ENCODE results near the gene CDC42EP3. TPM values are rescaled to one million over a fixed set of nuclear protein-coding genes. Genes with fewer than 3 reads are reported as not detected.

Gene CDC42EP3
- total RNA-seq, 1 donor from 2014 or later = 3.2 TPM

DNA sequence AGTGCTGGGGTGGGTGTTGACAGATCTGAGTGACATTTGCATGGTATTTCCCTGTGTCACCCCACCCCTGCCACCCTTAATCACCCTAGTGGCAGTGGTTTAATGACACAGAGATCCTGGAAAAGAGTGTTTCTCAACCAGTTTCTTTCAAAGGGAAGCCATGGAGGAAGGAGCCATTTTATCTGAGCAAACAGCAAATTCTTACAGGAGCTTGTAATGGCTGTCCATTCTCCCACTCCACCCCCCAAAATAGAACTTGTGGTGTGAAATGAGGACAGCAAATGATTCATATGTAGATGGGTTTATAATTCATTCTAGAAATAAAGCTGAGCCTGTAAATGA lies 51.5 kb downstream of the CDC42EP3 start:
- DNase-seq (ENCODE audit: low read depth in 2 of 2) = no peak

GRCh38 chr2:37619230-37619958 lies 52.0 kb downstream of the CDC42EP3 start:
- no peak for DNase-seq (ENCODE audit: low read depth in 2 of 2)

GRCh38 chr2:37618326-37618725 lies 53.1 kb downstream of the CDC42EP3 start:
- DNase-seq (ENCODE audit: low read depth in 2 of 2) = no peak

- DNase-seq (ENCODE audit: low read depth in 2 of 2) = no peak
Measured at GRCh38 chr2:37617119-37617892, 54.1 kb downstream of the CDC42EP3 start.

DNA sequence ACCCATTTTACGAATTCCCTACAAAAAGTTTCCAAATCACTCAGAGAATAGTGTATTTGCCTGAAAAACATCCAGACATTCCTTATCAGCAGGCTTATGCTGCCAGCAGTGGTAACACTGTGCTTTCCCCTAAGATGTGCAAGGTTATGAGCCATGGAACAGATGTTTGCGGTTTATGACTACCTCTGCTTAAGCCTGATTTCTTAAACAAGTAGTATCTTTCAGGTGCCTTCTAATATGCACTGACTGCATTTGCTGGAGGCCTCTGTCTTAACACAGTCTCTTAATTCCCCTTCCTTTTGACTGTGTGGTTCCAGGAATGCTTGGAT lies 54.8 kb downstream of the CDC42EP3 start:
- DNase-seq (ENCODE audit: low read depth in 2 of 2) = peak in 1 of 2 donors; percentile 71

- peak in 1 of 2 donors; percentile 41 for DNase-seq (ENCODE audit: low read depth in 2 of 2)
Measured at GRCh38 chr2:37615804-37616676, 55.4 kb downstream of the CDC42EP3 start.

GRCh38 chr2:37614061-37614738 lies 57.2 kb downstream of the CDC42EP3 start:
- peak in 1 of 2 donors; percentile 93 for DNase-seq (ENCODE audit: low read depth in 2 of 2)

DNA sequence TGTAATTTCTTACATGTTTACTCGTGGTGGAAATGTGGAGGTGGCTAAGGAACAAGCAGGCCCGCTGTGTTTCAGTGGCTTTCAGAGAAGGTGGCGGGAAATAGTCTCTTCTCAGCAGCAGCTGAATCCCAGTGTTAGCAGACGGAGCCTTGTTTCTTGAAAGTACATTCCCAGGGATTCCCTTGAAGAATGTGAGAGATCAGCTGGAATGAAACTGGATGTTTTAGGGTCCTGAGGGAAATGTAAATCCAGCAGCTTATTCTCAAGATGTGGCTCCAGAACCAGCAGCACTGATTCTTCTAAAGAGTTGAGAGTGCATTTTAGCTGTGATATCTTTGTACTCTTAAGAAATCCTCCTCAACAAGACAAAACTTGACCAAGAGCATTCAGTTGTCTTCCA lies 59.1 kb downstream of the CDC42EP3 start:
- DNase-seq (ENCODE audit: low read depth in 2 of 2) = no peak

DNA sequence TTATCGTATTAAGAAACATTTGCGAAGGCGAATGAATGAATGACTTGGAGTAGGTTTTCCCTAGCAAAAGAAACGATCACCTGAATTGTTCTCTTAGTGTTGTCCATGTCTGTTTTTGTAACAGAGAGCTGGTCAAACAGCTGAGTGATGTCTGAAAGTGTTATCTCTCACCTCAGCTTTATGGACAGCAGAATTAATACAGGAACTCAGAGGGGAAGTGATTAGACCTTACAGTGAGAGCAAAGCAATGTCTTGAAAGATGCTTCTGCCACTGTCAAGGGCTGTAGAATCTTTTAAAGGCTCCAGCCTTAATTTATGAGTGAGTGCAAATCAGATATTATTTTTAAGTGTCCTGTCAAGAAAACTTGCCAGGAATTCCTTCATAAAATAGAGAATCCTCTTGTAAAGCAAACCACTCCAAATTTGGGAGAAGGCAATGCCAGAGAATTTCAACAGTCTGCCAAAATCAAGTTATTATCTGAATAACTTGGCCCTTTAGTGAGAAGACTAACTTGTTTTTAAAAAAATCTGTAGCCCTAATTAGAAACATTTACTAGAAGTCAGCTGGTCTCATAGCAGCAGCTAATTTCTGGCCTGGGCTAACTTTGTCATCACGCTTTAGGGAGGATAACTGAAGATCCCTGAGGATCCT lies 60.7 kb downstream of the CDC42EP3 start:
- no peak for DNase-seq (ENCODE audit: low read depth in 2 of 2)

GRCh38 chr2:37609782-37610181 lies 61.7 kb downstream of the CDC42EP3 start:
- peak in 1 of 2 donors; percentile 43 for DNase-seq (ENCODE audit: low read depth in 2 of 2)

DNA sequence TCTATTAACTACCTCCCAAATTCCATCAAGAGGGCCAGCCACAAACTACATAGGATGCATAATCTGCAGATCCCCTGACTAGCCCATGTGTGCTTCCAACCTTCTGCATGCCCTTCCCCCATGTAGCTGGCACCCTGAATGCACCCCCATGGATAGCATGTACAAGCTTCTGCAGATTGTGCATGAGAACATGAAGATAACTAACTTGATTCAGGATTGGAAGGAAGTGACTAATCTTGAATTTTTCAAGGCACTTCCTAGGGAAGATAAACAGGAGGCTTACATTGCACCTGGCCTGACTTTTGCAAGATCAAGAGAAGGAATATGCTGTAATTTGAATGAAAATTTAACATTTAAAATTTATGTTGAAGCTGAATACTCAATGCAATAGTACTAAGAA lies 66.7 kb downstream of the CDC42EP3 start:
- peak in 1 of 2 donors; percentile 86 for DNase-seq (ENCODE audit: low read depth in 2 of 2)

DNA sequence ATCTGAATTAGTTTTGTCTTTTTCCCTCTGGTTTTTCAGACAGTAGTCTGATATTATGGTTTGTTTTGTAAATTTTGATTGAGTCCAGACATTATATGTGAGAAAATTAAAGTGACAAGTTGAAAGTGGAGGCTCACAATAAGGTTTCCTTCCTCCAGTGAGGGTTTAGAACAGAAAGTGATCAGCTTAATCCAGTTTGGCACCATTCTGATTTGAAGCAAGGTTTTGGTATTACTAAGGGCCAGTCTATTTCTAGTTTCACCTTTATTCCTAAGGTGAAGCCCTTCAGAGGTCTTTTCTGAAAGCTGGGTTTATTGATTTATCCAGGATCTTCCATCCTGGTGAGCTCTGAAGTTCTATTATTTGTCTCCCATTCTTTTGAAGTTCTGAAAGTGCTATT lies 68.7 kb downstream of the CDC42EP3 start:
- no peak for DNase-seq (ENCODE audit: low read depth in 2 of 2)

- DNase-seq (ENCODE audit: low read depth in 2 of 2) = no peak
Measured at GRCh38 chr2:37602040-37602439, 69.4 kb downstream of the CDC42EP3 start.

GRCh38 chr2:37601569-37601968 lies 69.9 kb downstream of the CDC42EP3 start:
- DNase-seq (ENCODE audit: low read depth in 2 of 2) = no peak

GRCh38 chr2:37600735-37601134 lies 70.7 kb downstream of the CDC42EP3 start:
- no peak for DNase-seq (ENCODE audit: low read depth in 2 of 2)

- DNase-seq (ENCODE audit: low read depth in 2 of 2) = no peak
Measured at GRCh38 chr2:37599688-37600525, 71.5 kb downstream of the CDC42EP3 start.

- DNase-seq (ENCODE audit: low read depth in 2 of 2) = no peak
Measured at GRCh38 chr2:37593694-37594093, 77.7 kb downstream of the CDC42EP3 start.

GRCh38 chr2:37593024-37593423 lies 78.4 kb downstream of the CDC42EP3 start:
- DNase-seq (ENCODE audit: low read depth in 2 of 2) = no peak

All from lung microvascular endothelial cell (primary cell).